ENCODE results near the gene GPR157. TPM values are rescaled to one million over a fixed set of nuclear protein-coding genes. Genes with fewer than 3 reads are reported as not detected.
A peak's percentile ranks its signal among the peaks of the same experiment; 100 is the strongest.

GPR157 gene
- polyA plus RNA-seq, 3 donors = 0.56 to 1.1 (median 0.72) TPM

DNA sequence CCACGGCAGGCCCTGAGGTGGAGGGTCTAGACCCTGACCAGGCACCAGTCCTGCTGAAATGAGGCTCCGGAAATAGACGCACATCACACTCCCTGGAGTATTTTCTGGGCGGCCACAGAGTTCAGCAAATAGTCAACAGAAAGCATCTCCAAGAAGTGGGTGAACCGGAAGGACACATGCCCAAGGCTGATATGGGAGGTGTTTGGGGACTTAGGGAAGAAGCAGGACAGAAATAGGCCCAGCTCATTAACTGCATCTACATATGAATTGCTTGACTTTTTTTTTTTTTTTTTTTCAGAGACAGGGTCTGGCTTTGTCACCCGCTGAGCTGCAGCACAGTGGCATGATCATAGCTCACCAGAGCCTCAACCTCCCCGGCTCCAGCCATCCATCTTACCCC is 36.5 kb upstream of the GPR157 start:
- H3K27me3 Mint-ChIP-seq (ENCODE audit: low read depth in 3 of 3) = peaks cover 0 to 11% (median 5%) of the 10 kb centered on the region in 3 donors
- WGBS (ENCODE audit: insufficient coverage) = 98% methylated on average over 7 of the region's 7 CpGs
- no peaks in the 10 kb centered on the region for H3K79me2 ChIP-seq (ENCODE audit: insufficient read depth, low read length)
- H2AFZ ChIP-seq (ENCODE audit: insufficient read depth, low read depth, low read length, poor library complexity, severe bottlenecking) = no peak overlapping the region
- no peak for DNase-seq
- peaks cover 0 to 2% (median 0%) of the 10 kb centered on the region in 7 donors for H3K9me3 Mint-ChIP-seq
- no peaks in the 10 kb centered on the region for H3K36me3 Mint-ChIP-seq
- no peaks in the 10 kb centered on the region for H4K20me1 ChIP-seq (ENCODE audit: insufficient read depth, low read length)
- H3K27me3 ChIP-seq (ENCODE audit: control insufficient read depth in 2 of 2, insufficient read depth in 2 of 2, low read length in 2 of 2) = peaks cover 0 to 3% of the 10 kb centered on the region in 2 donors
- TF ChIP-seq, protein P1, sequence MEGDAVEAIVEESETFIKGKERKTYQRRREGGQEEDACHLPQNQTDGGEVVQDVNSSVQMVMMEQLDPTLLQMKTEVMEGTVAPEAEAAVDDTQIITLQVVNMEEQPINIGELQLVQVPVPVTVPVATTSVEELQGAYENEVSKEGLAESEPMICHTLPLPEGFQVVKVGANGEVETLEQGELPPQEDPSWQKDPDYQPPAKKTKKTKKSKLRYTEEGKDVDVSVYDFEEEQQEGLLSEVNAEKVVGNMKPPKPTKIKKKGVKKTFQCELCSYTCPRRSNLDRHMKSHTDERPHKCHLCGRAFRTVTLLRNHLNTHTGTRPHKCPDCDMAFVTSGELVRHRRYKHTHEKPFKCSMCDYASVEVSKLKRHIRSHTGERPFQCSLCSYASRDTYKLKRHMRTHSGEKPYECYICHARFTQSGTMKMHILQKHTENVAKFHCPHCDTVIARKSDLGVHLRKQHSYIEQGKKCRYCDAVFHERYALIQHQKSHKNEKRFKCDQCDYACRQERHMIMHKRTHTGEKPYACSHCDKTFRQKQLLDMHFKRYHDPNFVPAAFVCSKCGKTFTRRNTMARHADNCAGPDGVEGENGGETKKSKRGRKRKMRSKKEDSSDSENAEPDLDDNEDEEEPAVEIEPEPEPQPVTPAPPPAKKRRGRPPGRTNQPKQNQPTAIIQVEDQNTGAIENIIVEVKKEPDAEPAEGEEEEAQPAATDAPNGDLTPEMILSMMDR (IDR thresholded peaks at IDR 0.05) = no peak
- H3K36me3 ChIP-seq (replicated peaks in 1 of 2; ENCODE audit: control insufficient read depth in 1 of 2, insufficient read depth in 2 of 2, low read length in 2 of 2) = no peaks in the 10 kb centered on the region
- intact Hi-C loops (cut with micrococcal nuclease) = no loop called here
- no peaks in the 10 kb centered on the region for H3K9me3 ChIP-seq (replicated peaks in 1 of 2; ENCODE audit: control insufficient read depth in 1 of 2, insufficient read depth in 1 of 2, low read length in 2 of 2)
- no peak overlapping the region for H3K27ac ChIP-seq (ENCODE audit: low read depth in 1 of 2, low read length in 2 of 2)
- H3K9ac ChIP-seq (ENCODE audit: insufficient read depth, low read length, poor library complexity, severe bottlenecking) = no peak overlapping the region
- H3K4me1 Mint-ChIP-seq = peaks cover 26% of the 10 kb centered on the region
- no peak overlapping the region for H3K4me3 Mint-ChIP-seq
- H3K4me2 ChIP-seq (replicated peaks; ENCODE audit: extremely low read depth, low read length, poor library complexity, severe bottlenecking) = no peak overlapping the region
- no peak overlapping the region for H3K4me3 ChIP-seq (replicated peaks in 1 of 3; ENCODE audit: low read depth in 2 of 3, low read length in 3 of 3)
- H3K27ac Mint-ChIP-seq = peak overlapping the region in 5 of 7 donors; percentile 60 to 99 (median 97)
- H3K4me1 ChIP-seq (ENCODE audit: control insufficient read depth in 1 of 2, insufficient read depth in 2 of 2, low read length in 2 of 2) = peaks cover 30 to 34% of the 10 kb centered on the region in 2 donors

DNA sequence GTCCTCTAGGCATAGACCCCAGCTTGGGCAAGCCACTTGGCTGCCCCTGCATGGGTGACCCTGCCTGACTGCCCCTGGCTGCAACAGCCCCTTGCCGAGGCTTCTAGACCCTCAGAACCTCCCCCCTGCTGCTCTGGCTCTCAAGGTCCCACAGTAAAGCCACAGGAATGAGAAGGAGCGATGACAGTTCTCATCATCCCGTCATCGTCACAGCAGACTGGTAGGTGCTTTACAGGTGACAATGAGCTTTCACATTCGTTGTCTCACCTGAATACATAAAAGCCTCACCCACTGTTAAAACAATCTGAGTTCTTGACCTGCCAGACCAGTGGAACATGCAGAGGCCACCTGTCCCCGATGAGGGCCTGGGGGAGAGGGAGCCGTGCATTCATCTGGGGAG is 36.0 kb upstream of the GPR157 start:
- WGBS (ENCODE audit: insufficient coverage) = 73% methylated on average over 6 of the region's 7 CpGs
- no peak overlapping the region for H3K4me3 ChIP-seq (replicated peaks in 1 of 3; ENCODE audit: low read depth in 2 of 3, low read length in 3 of 3)

More for the DNA sequence above, 36.0 kb upstream of the GPR157 start:
- Mint-ChIP-seq H3K9me3 (peaks cover 0 to 2% (median 0%) of the 10 kb centered on the region in 7 donors), H3K36me3 (no peaks in the 10 kb centered on the region), H3K4me1 (peaks cover 26% of the 10 kb centered on the region), H3K4me3 (no peak overlapping the region), H3K27me3 (ENCODE audit: low read depth in 3 of 3) (peaks cover 0 to 13% (median 5%) of the 10 kb centered on the region in 3 donors), H3K27ac (peak overlapping the region; percentile 97 to 99 (median 99))
- DNase-seq = no peak
- Histone ChIP-seq H2AFZ (ENCODE audit: insufficient read depth, low read depth, low read length, poor library complexity, severe bottlenecking) (no peak overlapping the region), H3K4me2 (replicated peaks; ENCODE audit: extremely low read depth, low read length, poor library complexity, severe bottlenecking) (peak overlapping the region; percentile 62), H3K9me3 (replicated peaks in 1 of 2; ENCODE audit: control insufficient read depth in 1 of 2, insufficient read depth in 1 of 2, low read length in 2 of 2) (no peaks in the 10 kb centered on the region), H3K27ac (ENCODE audit: low read depth in 1 of 2, low read length in 2 of 2) (peak overlapping the region in 1 of 2 donors; percentile 95), H3K4me1 (ENCODE audit: control insufficient read depth in 1 of 2, insufficient read depth in 2 of 2, low read length in 2 of 2) (peaks cover 30 to 34% of the 10 kb centered on the region in 2 donors), H3K36me3 (replicated peaks in 1 of 2; ENCODE audit: control insufficient read depth in 1 of 2, insufficient read depth in 2 of 2, low read length in 2 of 2) (no peaks in the 10 kb centered on the region), H3K9ac (ENCODE audit: insufficient read depth, low read length, poor library complexity, severe bottlenecking) (no peak overlapping the region), H3K27me3 (ENCODE audit: control insufficient read depth in 2 of 2, insufficient read depth in 2 of 2, low read length in 2 of 2) (peaks cover 0 to 3% of the 10 kb centered on the region in 2 donors), H3K79me2 (ENCODE audit: insufficient read depth, low read length) (no peaks in the 10 kb centered on the region), H4K20me1 (ENCODE audit: insufficient read depth, low read length) (no peaks in the 10 kb centered on the region)
- intact Hi-C loops (cut with micrococcal nuclease) = no loop called here
- TF ChIP-seq, protein P1 (IDR thresholded peaks at IDR 0.05) = no peak
